HG03575 (cell line): ENCODE measurements around the gene CRKL.
"Not testable (repeated sequence)": the region's sequence is repeated elsewhere in the genome, so short reads cannot be mapped to it uniquely, and the experiment has no call there.

Experiments
- ATAC-seq: cut with Tn5 transposase; IDR thresholded peaks from one replicate; pipeline ENCODE4 v1.9.1; 2021; ENCODE audit not compliant: unreplicated experiment, insufficient number of reproducible peaks, low FRiP score; ENCODE audit errors: extremely low read depth

Gene CRKL

GRCh38 chr22:20899827-20900423, 17.3 kb upstream of the CRKL start:
- no peak for ATAC-seq

- not testable (repeated sequence) for ATAC-seq
These were observed 15.8 kb upstream of the CRKL start for GRCh38 chr22:20901093-20902033.

- ATAC-seq = no peak
These were observed 14.1 kb upstream of the CRKL start for GRCh38 chr22:20903093-20903492.

- ATAC-seq = no peak
These were observed 12.9 kb upstream of the CRKL start for GRCh38 chr22:20904008-20904979.

- no peak for ATAC-seq
These were observed 12.2 kb upstream of the CRKL start for GRCh38 chr22:20904980-20905355.

- no peak for ATAC-seq
These were observed 11.5 kb upstream of the CRKL start for GRCh38 chr22:20905415-20906386.

- no peak for ATAC-seq
These were observed 10.8 kb upstream of the CRKL start for GRCh38 chr22:20906387-20906767.

- not testable (repeated sequence) for ATAC-seq
These were observed 8.5 kb upstream of the CRKL start for GRCh38 chr22:20908717-20909116.

- ATAC-seq = no peak
These were observed 7.5 kb upstream of the CRKL start for GRCh38 chr22:20909543-20910303.

- no peak for ATAC-seq
These were observed 4.7 kb upstream of the CRKL start for GRCh38 chr22:20912494-20912893.

GRCh38 chr22:20918663-20919218, 1.5 kb downstream of the CRKL start:
- ATAC-seq = no peak

GRCh38 chr22:20919718-20920117, 2.5 kb downstream of the CRKL start:
- ATAC-seq = no peak

- no peak for ATAC-seq
These were observed 3.6 kb downstream of the CRKL start for GRCh38 chr22:20920881-20921203.

- no peak for ATAC-seq
These were observed 5.0 kb downstream of the CRKL start for GRCh38 chr22:20922141-20922751.

GRCh38 chr22:20926243-20926642, 9.0 kb downstream of the CRKL start:
- no peak for ATAC-seq

- no peak for ATAC-seq
These were observed 10.8 kb downstream of the CRKL start for GRCh38 chr22:20927940-20928572.

GRCh38 chr22:20928573-20928967, 11.4 kb downstream of the CRKL start:
- no peak for ATAC-seq
